Fibroblast of pulmonary artery (primary cell): ENCODE measurements around the gene KDM1B.

Experiments used
- DNase-seq: peaks from one replicate; pipeline ENCODE4 v3.0.0-alpha.2; 2010; ENCODE audit warnings: low read depth
- H3K4me3 ChIP-seq: replicated peaks from 2 replicates; pipeline ENCODE4 v1.5.1; 2011; ENCODE audit warnings: low read depth, mild to moderate bottlenecking, control low read depth, low read length, moderate library complexity
- TF ChIP-seq, protein P1 (sequence below): IDR thresholded peaks from 2 replicates; pipeline ENCODE4 v1.5.1; 2011; ENCODE audit warnings: mild to moderate bottlenecking, control low read depth, low read length, inconsistent platforms; ENCODE audit errors: missing control alignments

KDM1B gene

DNA sequence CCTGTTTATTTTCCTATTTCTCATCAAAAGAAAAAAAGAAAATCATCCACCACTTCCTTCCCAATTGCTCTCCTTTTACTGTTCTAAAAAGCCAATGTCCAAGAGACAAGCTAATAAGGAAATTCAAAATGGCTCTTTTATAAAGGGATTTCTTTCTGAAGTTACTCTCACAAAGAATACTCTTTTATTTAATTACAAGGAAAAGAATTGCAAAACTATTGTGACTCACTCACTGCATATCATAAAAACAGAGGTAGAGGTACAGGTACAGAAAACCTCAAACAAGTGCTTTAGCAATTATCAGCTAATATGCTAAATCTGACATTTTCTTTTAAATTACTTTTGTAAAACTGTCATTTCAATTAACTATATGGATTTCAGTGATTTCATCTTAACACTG is 91.0 kb downstream of the KDM1B start:
- H3K4me3 ChIP-seq = no peak overlapping the region
- DNase-seq = no peak
- TF ChIP-seq, protein P1, sequence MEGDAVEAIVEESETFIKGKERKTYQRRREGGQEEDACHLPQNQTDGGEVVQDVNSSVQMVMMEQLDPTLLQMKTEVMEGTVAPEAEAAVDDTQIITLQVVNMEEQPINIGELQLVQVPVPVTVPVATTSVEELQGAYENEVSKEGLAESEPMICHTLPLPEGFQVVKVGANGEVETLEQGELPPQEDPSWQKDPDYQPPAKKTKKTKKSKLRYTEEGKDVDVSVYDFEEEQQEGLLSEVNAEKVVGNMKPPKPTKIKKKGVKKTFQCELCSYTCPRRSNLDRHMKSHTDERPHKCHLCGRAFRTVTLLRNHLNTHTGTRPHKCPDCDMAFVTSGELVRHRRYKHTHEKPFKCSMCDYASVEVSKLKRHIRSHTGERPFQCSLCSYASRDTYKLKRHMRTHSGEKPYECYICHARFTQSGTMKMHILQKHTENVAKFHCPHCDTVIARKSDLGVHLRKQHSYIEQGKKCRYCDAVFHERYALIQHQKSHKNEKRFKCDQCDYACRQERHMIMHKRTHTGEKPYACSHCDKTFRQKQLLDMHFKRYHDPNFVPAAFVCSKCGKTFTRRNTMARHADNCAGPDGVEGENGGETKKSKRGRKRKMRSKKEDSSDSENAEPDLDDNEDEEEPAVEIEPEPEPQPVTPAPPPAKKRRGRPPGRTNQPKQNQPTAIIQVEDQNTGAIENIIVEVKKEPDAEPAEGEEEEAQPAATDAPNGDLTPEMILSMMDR = no peak

DNA sequence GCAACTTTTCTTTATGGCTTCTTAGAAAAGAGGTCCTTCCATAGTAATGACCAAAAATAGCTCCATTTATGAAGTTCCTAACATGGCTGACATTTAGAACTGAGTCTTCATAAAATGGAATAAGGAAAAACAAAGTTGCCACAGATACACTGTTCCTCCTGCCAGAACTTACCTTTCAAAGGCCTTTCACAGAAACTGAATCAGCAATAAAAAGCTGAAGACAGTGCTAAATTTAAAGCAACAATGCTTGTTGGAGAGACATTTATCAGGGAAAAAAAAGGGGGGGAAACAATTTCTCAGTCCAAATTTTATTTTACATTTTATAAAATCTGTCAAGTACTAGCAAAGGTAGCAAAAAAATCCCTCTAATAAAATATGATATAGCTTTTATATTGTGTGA is 91.8 kb downstream of the KDM1B start:
- DNase-seq = no peak
- TF ChIP-seq, protein P1 = no peak
- H3K4me3 ChIP-seq = no peak overlapping the region

DNA sequence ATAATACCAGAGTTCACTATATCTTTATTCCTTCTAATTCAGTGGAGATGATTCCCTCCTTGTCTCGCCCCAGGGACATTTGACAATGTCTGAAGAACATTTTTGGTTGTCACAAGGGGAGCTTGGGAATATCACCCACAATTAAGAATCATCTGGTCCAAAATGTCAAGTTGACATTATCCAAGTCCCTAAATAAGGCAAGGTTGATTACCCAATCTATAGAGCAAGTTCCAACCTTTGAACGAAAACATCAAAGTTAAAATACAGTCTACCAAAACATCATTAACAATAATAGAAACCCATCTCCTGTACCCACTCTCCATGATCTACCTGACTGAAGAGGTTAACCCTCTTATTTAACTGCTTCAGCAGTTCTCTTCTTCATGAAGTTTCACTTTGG is 93.5 kb downstream of the KDM1B start:
- no peak for DNase-seq
- no peak overlapping the region for H3K4me3 ChIP-seq
- TF ChIP-seq, protein P1 = no peak

DNA sequence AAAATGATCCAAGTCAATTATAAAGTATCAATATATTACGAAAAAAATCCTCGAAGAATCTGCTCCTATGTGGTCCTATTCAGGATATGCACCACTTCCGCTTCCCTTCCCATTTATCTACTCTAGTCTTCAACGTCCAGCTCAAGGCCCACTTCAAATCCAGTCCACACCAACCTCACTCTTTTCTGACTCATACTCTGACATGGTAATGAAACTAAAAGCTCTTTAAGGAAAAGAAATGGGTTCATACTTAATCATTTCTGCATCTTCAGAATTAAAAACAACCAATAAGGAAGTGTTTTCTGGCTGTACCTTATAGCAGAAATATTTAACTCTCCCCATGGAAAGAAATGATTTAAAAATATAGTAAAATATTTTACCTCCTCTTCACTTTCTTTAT is 94.0 kb downstream of the KDM1B start:
- no peak overlapping the region for H3K4me3 ChIP-seq
- TF ChIP-seq, protein P1 = no peak
- DNase-seq = no peak

DNA sequence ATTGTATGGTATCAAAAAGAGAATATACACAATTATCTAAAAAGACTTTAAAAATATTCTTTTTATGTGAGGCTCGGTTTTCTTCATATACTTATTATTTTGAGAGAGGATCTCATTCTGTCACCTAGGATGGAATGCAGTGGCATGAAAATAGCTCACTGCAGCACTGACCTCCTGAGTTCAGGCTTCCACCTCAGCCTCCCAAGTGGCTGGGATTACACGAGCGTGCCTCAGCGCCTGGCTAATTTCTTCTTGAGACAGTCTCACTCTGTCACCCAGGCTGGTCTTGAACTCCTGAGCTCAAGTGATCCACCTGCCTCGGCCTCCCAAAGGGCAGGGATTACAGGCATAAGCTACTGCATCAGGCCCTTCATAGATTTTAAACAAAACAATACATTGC is 98.4 kb downstream of the KDM1B start:
- DNase-seq = no peak
- H3K4me3 ChIP-seq = no peak overlapping the region
- TF ChIP-seq, protein P1 = no peak

DNA sequence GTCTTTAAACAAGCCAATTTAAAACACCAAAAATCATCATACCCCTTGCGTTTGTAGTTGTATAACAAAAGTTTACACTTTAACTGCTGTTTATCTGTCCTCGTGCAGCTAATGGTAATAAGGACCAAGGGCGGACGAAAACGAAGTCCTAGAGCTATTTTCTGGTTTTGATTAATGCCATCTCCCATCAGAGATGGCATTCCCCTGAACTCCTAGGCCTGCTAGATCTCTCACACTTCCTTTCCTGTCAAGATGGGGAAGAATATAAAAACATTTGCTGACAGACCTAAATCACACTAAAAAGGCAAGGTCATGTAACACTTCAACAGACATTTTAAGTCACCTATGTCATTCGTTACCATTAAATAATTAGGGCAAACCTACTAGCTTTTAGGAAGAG is 99.6 kb downstream of the KDM1B start:
- TF ChIP-seq, protein P1 = no peak
- DNase-seq = no peak
- H3K4me3 ChIP-seq = no peak overlapping the region

DNA sequence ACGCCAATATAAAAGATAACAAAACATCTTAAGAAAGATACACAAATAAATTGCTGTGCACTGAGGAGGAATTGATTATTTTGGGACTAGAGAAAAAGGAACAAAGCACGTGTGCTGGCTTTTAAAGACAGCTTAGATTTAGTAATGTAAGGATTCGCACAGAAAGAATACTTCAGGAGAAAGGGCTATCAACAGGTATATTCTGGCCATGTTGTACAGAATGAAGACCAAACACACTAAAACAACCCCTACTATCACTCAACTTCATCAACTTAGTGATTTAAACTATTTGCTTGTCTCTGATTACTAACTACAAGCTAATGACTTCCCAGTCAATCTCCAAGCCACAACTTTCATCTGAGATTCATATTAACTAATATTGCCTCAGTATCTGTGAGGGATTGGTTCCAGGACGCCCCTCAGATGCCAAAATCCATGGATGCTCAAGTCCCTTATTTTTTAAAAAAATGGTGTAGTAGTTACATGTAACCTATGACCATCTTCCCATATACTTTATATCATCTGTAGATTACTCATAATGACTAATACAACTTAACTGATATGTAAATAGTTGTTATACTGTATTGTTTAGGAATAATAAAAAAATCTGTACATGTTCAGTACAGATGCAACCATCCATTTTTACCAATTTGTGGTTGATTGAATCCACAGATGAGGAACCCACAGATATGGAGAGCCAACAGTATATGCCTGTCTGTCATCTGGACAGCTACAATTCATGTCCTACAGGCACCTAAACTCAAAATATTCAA is 104.6 kb downstream of the KDM1B start:
- H3K4me3 ChIP-seq = no peak overlapping the region
- no peak for DNase-seq
- TF ChIP-seq, protein P1 = no peak
